Testis (tissue), 3 donors: ENCODE results near the gene HAAO. TPM values are rescaled to one million over a fixed set of nuclear protein-coding genes. Genes with fewer than 3 reads are reported as not detected.
"Not testable (repeated sequence)": the region's sequence is repeated elsewhere in the genome, so short reads cannot be mapped to it uniquely, and the experiment has no call there.

Source experiments
- DNase-seq: peaks from one replicate; pipeline ENCODE4 v3.0.0-alpha.2; 2019
- H3K27ac ChIP-seq, 2 donors: fragments of 200-600 bp; sonication (generic); one replicate each; pipeline ENCODE4 v1.5.1; 2019
- H3K27me3 ChIP-seq: fragments of 200-600 bp; sonication (generic); one replicate; pipeline ENCODE4 v1.5.1; 2019
- H3K36me3 ChIP-seq: fragments of 200-600 bp; sonication (generic); one replicate; pipeline ENCODE4 v1.5.1; 2017; ENCODE audit warnings: low read depth; ENCODE audit errors: missing control alignments
- H3K4me1 ChIP-seq: fragments of 200-600 bp; sonication (generic); one replicate; pipeline ENCODE4 v1.5.1; 2019
- H3K4me3 ChIP-seq, 2 donors: fragments of 200-600 bp; sonication (generic); one replicate each; pipeline ENCODE4 v1.5.1; 2017 to 2019
- H3K9me3 ChIP-seq: fragments of 200-600 bp; sonication (generic); one replicate; pipeline ENCODE4 v1.5.1; 2017
- POLR2A ChIP-seq: fragments of 450-650 bp; IDR thresholded peaks from one replicate; pipeline ENCODE4 v1.6.1; 2017; ENCODE audit warnings: antibody characterized with exemption, mild to moderate bottlenecking, moderate library complexity
- WGBS, 2 donors: methylation state at CpG; one replicate each; pipeline ENCODE4 v1.1.5; 2018; 5-methylcytosine and 5-hydroxymethylcytosine counted together
- intact Hi-C: fragments of 100-400 bp; cut with DNase I; formaldehyde crosslinking; loops from one replicate; pipeline ENCODE4 v1.15.1; 2023; ENCODE audit warnings: low total_unique reads
- polyA plus RNA-seq: library from polyadenylated mRNA; stranded (reverse); fragments of 350-450 nt; fragmentation: Illumina TruSeq; extraction: RNeasy Lipid Tissue Mini Kit (QIAGEN cat#74804); gene quantifications from one replicate; pipeline ENCODE4 v1.2.3, GENCODE V29; 2014; ENCODE audit warnings: low read depth, low replicate concordance; ENCODE audit not compliant: insufficient read depth
- total RNA-seq, 2 donors: library from RNA; depleted of rRNA; stranded (reverse); fragments of >200 nt; gene quantifications; one replicate each; pipeline ENCODE4 v1.2.3, GENCODE V29; 2016
- TF ChIP-seq, protein P1 (sequence below), 3 experiments: fragments of 450-650 bp in 2 of 3; fragments of 200-600 bp in 1 of 3; sonication (generic) in 1 of 3; IDR thresholded peaks; one replicate each; pipeline ENCODE4 v1.5.1; 2016 to 2019; ENCODE audit warnings: antibody characterized with exemption in 3 of 3, mild to moderate bottlenecking in 2 of 3, moderate library complexity in 1 of 3

HAAO gene
- total and polyA plus RNA-seq, 3 donors from 2014 or later = 3.2 to 6.0 (median 5.3) TPM

DNA sequence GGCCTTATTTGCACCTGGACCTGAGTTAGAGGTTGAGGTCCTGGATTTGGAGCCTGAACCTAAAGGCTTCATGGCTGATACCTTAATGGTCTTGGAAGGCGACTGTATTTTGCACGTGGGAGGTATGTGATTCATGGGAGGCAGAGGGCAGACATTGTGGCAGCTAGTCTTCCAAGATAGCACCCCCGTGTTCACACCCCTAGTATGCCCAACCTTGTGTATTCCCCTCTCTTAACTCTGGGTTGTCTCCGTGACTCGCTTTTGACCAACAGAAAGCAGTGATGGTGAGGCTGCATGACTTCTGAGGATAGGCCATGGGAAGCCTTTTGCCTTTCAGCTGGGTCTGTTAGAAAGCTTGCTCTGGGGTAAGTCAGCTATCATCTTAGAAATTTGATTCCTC lies 45.8 kb upstream of the HAAO start:
- H3K9me3 ChIP-seq = no peaks in the 10 kb centered on the region
- H3K27me3 ChIP-seq = no peaks in the 10 kb centered on the region
- no peak for TF ChIP-seq POLR2A
- TF ChIP-seq, protein P1, sequence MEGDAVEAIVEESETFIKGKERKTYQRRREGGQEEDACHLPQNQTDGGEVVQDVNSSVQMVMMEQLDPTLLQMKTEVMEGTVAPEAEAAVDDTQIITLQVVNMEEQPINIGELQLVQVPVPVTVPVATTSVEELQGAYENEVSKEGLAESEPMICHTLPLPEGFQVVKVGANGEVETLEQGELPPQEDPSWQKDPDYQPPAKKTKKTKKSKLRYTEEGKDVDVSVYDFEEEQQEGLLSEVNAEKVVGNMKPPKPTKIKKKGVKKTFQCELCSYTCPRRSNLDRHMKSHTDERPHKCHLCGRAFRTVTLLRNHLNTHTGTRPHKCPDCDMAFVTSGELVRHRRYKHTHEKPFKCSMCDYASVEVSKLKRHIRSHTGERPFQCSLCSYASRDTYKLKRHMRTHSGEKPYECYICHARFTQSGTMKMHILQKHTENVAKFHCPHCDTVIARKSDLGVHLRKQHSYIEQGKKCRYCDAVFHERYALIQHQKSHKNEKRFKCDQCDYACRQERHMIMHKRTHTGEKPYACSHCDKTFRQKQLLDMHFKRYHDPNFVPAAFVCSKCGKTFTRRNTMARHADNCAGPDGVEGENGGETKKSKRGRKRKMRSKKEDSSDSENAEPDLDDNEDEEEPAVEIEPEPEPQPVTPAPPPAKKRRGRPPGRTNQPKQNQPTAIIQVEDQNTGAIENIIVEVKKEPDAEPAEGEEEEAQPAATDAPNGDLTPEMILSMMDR (IDR thresholded peaks at IDR 0.05) = no peak
- 96 to 97% methylated on average over 4 to 5 of the region's 5 CpGs for WGBS, 2 donors
- peak; percentile 5 for DNase-seq
- H3K36me3 ChIP-seq = no peaks in the 10 kb centered on the region
- no peak overlapping the region for H3K27ac ChIP-seq
- no peak overlapping the region for H3K4me3 ChIP-seq
- peaks cover 12% of the 10 kb centered on the region for H3K4me1 ChIP-seq
- intact Hi-C loops = no loop called here

DNA sequence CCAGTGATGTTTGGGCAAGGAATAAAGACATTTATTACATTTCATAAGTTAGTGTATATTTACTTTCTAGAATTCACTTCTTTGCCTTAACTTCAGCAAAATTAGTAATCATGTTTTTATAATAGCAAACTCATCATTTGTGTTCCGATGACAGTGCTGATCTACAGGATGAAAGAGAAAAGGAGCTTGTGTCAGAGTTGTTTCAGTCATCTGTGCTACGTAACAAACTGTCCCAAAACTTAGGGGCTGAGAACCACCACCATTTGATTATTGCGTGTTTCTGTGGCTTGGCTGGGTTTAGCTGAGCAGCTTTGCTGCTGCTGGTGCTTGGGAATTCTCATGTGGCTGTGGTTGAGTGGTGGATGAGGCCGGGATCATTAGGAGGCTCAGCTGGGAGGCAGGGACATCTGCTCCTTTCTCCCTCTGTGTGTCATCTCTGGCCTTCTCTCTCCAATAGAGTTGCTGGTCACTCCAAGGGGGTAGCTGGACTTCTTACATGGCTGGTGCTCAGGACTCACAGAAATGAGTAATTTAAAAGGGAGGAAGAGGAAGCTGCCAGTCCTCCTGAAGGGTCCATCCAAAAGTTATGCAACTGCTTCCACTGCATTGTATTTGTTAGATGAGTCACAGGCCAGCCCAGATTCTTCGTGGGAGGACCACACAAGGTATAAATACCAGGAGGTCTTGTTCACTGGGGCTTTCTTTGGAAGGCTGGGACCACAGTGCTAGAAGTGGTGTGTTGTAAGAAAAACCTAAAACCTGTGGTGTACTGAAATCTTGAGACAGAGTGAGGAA lies 43.4 kb upstream of the HAAO start:
- intact Hi-C loops = no loop called here
- peak overlapping the region in 1 of 2 donors; percentile 14 for H3K27ac ChIP-seq

GRCh38 chr2:42834161-42834560 lies 41.8 kb upstream of the HAAO start:
- Histone ChIP-seq H3K27ac (no peak overlapping the region), H3K27me3 (no peaks in the 10 kb centered on the region), H3K4me1 (peaks cover 11% of the 10 kb centered on the region), H3K36me3 (no peaks in the 10 kb centered on the region), H3K9me3 (no peaks in the 10 kb centered on the region), H3K4me3 (no peak overlapping the region)
- DNase-seq = peak; percentile 6
- WGBS, 2 donors = 93 to 100% methylated on average over 4 to 7 of the region's 7 CpGs
- intact Hi-C loops = no loop called here
- TF ChIP-seq POLR2A = no peak
- TF ChIP-seq, protein P1 (IDR thresholded peaks at IDR 0.05) = no peak

More for the DNA sequence above, 43.4 kb upstream of the HAAO start:
- Histone ChIP-seq H3K36me3 (no peaks in the 10 kb centered on the region), H3K9me3 (no peaks in the 10 kb centered on the region), H3K4me3 (no peak overlapping the region), H3K27me3 (no peaks in the 10 kb centered on the region), H3K4me1 (peaks cover 1% of the 10 kb centered on the region)
- WGBS, 2 donors = 81 to 85% methylated on average over 5 of the region's 5 CpGs
- no peak for TF ChIP-seq POLR2A
- TF ChIP-seq, protein P1 (IDR thresholded peaks at IDR 0.05) = no peak
- peak; percentile 19 for DNase-seq

- Histone ChIP-seq H3K27ac (no peak overlapping the region), H3K9me3 (no peaks in the 10 kb centered on the region), H3K4me3 (no peak overlapping the region), H3K4me1 (peaks cover 24% of the 10 kb centered on the region), H3K36me3 (no peaks in the 10 kb centered on the region), H3K27me3 (no peaks in the 10 kb centered on the region)
- intact Hi-C loops = no loop called here
- TF ChIP-seq, protein P1 (IDR thresholded peaks at IDR 0.05) = no peak
- no peak for TF ChIP-seq POLR2A
- DNase-seq = no peak
- 82 to 83% methylated on average over 6 of the region's 6 CpGs for WGBS, 2 donors
Observed at GRCh38 chr2:42832289-42832634, 39.9 kb upstream of the HAAO start.

GRCh38 chr2:42831575-42832288 lies 39.3 kb upstream of the HAAO start:
- 83% methylated on average over 20 to 26 of the region's 26 CpGs for WGBS, 2 donors

More at GRCh38 chr2:42831575-42832288, 39.3 kb upstream of the HAAO start:
- H3K27me3 ChIP-seq, H3K9me3 ChIP-seq, H3K36me3 ChIP-seq, H3K27ac ChIP-seq, intact Hi-C loops, H3K4me3 ChIP-seq: not testable (repeated sequence)
- peaks cover 24% of the 10 kb centered on the region for H3K4me1 ChIP-seq
- peak; percentile 11 for DNase-seq
